WTC11 (cell line): Measurements from ENCODE around the gene GALK2. TPM values are rescaled to one million over a fixed set of nuclear protein-coding genes. Genes with fewer than 3 reads are reported as not detected.
A peak's percentile ranks its signal among the peaks of the same experiment; 100 is the strongest.

ENCODE experiments used
- ATAC-seq: fragments of 200-7000 bp; cut with Tn5 transposase; 2 replicates; pipeline ENCODE4 v1.10.0; 2021; ENCODE audit warnings: mild to moderate bottlenecking, moderate library complexity
- CTCF ChIA-PET: fragments of 300-600 bp; sonication (Branson Sonifier 250); formaldehyde crosslinking; loops from one replicate; lab custom pipeline; 2021; ENCODE audit warnings: antibody characterized with exemption; lab: Charles Lee
- POLR2A ChIA-PET: fragments of 350-600 bp; sonication (Branson Sonifier 250); formaldehyde crosslinking; loops from one replicate; lab custom pipeline; 2021; ENCODE audit warnings: antibody characterized with exemption; lab: Charles Lee
- DNase-seq: peaks from one replicate; pipeline ENCODE4 v3.0.0; 2021; ENCODE audit warnings: low spot score
- H3K27ac Mint-ChIP-seq: 2 replicates; pipeline ENCODE4 v1.8.0; 2021; ENCODE audit warnings: mixed read lengths
- H3K27me3 Mint-ChIP-seq: 2 replicates; pipeline ENCODE4 v1.8.0; 2021; ENCODE audit warnings: low read depth, mild to moderate bottlenecking, moderate library complexity, mixed read lengths
- H3K36me3 Mint-ChIP-seq: 2 replicates; pipeline ENCODE4 v1.8.0; 2021; ENCODE audit warnings: mixed read lengths
- H3K4me1 Mint-ChIP-seq: 2 replicates; pipeline ENCODE4 v1.8.0; 2022; ENCODE audit warnings: mixed read lengths
- H3K4me3 Mint-ChIP-seq: 2 replicates; pipeline ENCODE4 v1.8.0; 2021; ENCODE audit warnings: mild to moderate bottlenecking, moderate library complexity, mixed read lengths
- H3K9me3 Mint-ChIP-seq: 2 replicates; pipeline ENCODE4 v1.8.0; 2021; ENCODE audit warnings: mixed read lengths
- CBFB ChIP-seq: sonication (generic); formaldehyde crosslinking; IDR thresholded peaks from 2 replicates; pipeline ENCODE4 v1.8.1; 2022; ENCODE audit warnings: mild to moderate bottlenecking, low read depth, missing genetic modification reagents
- ETV6 ChIP-seq: sonication (generic); formaldehyde crosslinking; IDR thresholded peaks from 2 replicates; pipeline ENCODE4 v1.8.1; 2022; ENCODE audit warnings: mild to moderate bottlenecking, missing genetic modification reagents
- FOXP1 ChIP-seq: sonication (generic); formaldehyde crosslinking; IDR thresholded peaks from 2 replicates; pipeline ENCODE4 v1.8.0; 2022; ENCODE audit warnings: missing genetic modification reagents, mild to moderate bottlenecking, moderate library complexity, borderline replicate concordance
- MXD4 ChIP-seq: fragments of 250-450 bp; sonication (Bioruptor Pico); IDR thresholded peaks from 2 replicates; pipeline ENCODE4 v1.8.0; 2021; ENCODE audit warnings: mild to moderate bottlenecking, moderate library complexity, borderline replicate concordance
- NFATC4 ChIP-seq: fragments of 250-450 bp; sonication (Bioruptor Pico); IDR thresholded peaks from 2 replicates; pipeline ENCODE4 v1.9.0; 2021; ENCODE audit warnings: mild to moderate bottlenecking
- NFYB ChIP-seq: sonication (generic); formaldehyde crosslinking; conservative IDR thresholded peaks from 2 replicates; pipeline ENCODE4 v1.8.0; 2022; ENCODE audit warnings: low read depth, missing genetic modification reagents
- NR3C1 ChIP-seq: sonication (generic); formaldehyde crosslinking; conservative IDR thresholded peaks from 2 replicates; pipeline ENCODE4 v1.8.1; 2023; ENCODE audit warnings: low read depth, mild to moderate bottlenecking, missing genetic modification reagents
- OVOL2 ChIP-seq: fragments of 250-450 bp; sonication (Bioruptor Pico); IDR thresholded peaks from 2 replicates; pipeline ENCODE4 v1.9.0; 2021; ENCODE audit warnings: mild to moderate bottlenecking, borderline replicate concordance
- SMAD4 ChIP-seq: sonication (generic); formaldehyde crosslinking; IDR thresholded peaks from 2 replicates; pipeline ENCODE4 v1.8.0; 2022; ENCODE audit warnings: mild to moderate bottlenecking, missing genetic modification reagents
- SP1 ChIP-seq: sonication (generic); formaldehyde crosslinking; conservative IDR thresholded peaks from 2 replicates; pipeline ENCODE4 v1.8.1; 2022; ENCODE audit warnings: missing genetic modification reagents
- TEAD1 ChIP-seq: sonication (generic); formaldehyde crosslinking; IDR thresholded peaks from 2 replicates; pipeline ENCODE4 v1.8.0; 2022; ENCODE audit warnings: mild to moderate bottlenecking, missing genetic modification reagents
- ZNF263 ChIP-seq: sonication (generic); formaldehyde crosslinking; IDR thresholded peaks from 2 replicates; pipeline ENCODE4 v1.8.1; 2022; ENCODE audit warnings: low read depth, mild to moderate bottlenecking, moderate library complexity, missing genetic modification reagents
- ZNF396 ChIP-seq: fragments of 250-450 bp; sonication (Bioruptor Pico); IDR thresholded peaks from 2 replicates; pipeline ENCODE4 v1.8.0; 2021; ENCODE audit warnings: mild to moderate bottlenecking, moderate library complexity, borderline replicate concordance
- ZNF423 ChIP-seq: fragments of 250-450 bp; sonication (Bioruptor Pico); IDR thresholded peaks from 2 replicates; pipeline ENCODE4 v2.1.2; 2022; ENCODE audit warnings: mild to moderate bottlenecking, moderate library complexity
- ZNF671 ChIP-seq: fragments of 250-450 bp; sonication (Bioruptor Pico); IDR thresholded peaks from 2 replicates; pipeline ENCODE4 v1.8.0; 2021; ENCODE audit warnings: mild to moderate bottlenecking
- total RNA-seq: library from RNA; stranded (reverse); gene quantifications from 3 replicates; pipeline ENCODE4 v1.2.3, GENCODE V29; 2021
- TF ChIP-seq, protein P1 (sequence below): fragments of 200-600 bp; IDR thresholded peaks from 2 replicates; pipeline ENCODE4 v1.8.0; 2022; ENCODE audit warnings: antibody characterized with exemption
- TF ChIP-seq, protein P2 (sequence below): sonication (generic); formaldehyde crosslinking; IDR thresholded peaks from 2 replicates; pipeline ENCODE4 v1.8.1; 2023; ENCODE audit warnings: mild to moderate bottlenecking, missing genetic modification reagents, borderline replicate concordance
- TF ChIP-seq, protein P3 (sequence below): sonication (generic); formaldehyde crosslinking; IDR thresholded peaks from 2 replicates; pipeline ENCODE4 v1.8.1; 2023; ENCODE audit warnings: mild to moderate bottlenecking, missing genetic modification reagents, moderate library complexity
- TF ChIP-seq, protein P4 (sequence below): sonication (generic); formaldehyde crosslinking; IDR thresholded peaks from 2 replicates; pipeline ENCODE4 v1.8.0; 2022; ENCODE audit warnings: missing genetic modification reagents
- TF ChIP-seq, protein P5 (sequence below): sonication (generic); formaldehyde crosslinking; IDR thresholded peaks from 2 replicates; pipeline ENCODE4 v1.8.0; 2023; ENCODE audit warnings: missing genetic modification reagents
- TF ChIP-seq, protein P6 (sequence below): sonication (generic); formaldehyde crosslinking; IDR thresholded peaks from 2 replicates; pipeline ENCODE4 v1.8.1; 2022; ENCODE audit warnings: low read depth, missing genetic modification reagents, borderline replicate concordance

The GALK2 gene
- total RNA-seq, 1 experiment from 2014 or later = 16.9 TPM

DNA sequence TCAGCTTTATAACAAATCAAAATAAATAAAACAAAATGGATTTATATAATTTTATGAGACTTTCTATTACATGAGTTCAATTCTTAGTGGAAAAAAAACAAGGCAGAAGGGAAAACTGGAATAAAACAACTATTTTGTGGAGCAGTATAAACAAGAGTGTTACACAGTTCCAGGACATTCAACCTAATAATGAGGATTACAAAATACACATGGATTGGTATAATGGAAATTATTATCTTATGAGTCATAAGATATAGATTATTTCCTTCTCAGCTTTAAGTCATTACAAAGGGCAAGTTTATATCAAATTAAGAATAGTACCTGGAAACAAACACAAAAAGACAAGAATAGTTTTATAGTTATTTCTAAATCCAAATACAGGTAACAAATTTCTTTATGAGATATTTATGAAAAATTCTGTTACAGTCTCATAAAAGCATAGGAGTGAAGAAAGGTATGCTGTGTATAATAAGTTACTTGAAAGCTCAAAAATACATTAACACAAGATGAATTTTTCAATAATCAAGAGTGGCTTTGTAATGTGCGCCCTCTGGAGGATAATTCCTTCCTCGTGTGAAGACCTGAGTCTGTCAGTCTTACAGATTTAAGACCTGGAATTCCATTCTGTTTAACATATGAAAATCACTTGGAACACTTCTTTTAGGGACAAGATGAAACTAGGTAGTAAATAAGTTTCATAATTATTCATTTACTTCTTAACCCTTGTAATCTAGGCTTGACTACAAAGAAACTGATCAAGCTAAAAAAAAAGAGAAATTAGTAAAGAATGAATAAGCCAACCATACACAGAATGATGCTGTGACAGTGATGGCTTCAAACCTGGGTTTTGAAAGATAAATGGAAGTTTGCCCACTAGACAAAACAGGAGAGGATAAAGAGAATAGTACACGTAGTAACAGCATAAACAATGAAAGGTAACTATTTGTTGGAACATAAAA lies 24.1 kb upstream of the GALK2 start:
- peak; percentile 16 for DNase-seq
- ChIA-PET CTCF (interaction anchor here (0.9 to 2.2 kb wide), 7 partner anchors 8 to 284 kb away, joined by 3 to 6 read pairs (median 5); partner anchors contain the start of genes COPS2 and EID1), POLR2A (no interaction called here)
- no peaks in the 10 kb centered on the region for H3K27me3 Mint-ChIP-seq
- peaks cover 34% of the 10 kb centered on the region for H3K4me1 Mint-ChIP-seq
- H3K27ac Mint-ChIP-seq = peak overlapping the region; percentile 81; the same call in 1 of the 2 replicates
- peak; percentile 46; the same call in 1 of the 2 replicates for ATAC-seq
- H3K36me3 Mint-ChIP-seq = peaks cover 34% of the 10 kb centered on the region
- H3K9me3 Mint-ChIP-seq = no peaks in the 10 kb centered on the region
- no peak for TF ChIP-seq OVOL2
- TF ChIP-seq ZNF396 (CRISPR knock-in tag) = no peak
- no peak for TF ChIP-seq SMAD4 (CRISPR knock-in tag)
- no peak for TF ChIP-seq FOXP1 (CRISPR knock-in tag)
- TF ChIP-seq MXD4 (CRISPR knock-in tag) = no peak
- no peak for TF ChIP-seq NFATC4 (CRISPR knock-in tag)
- TF ChIP-seq NFYB = no peak
- no peak overlapping the region for H3K4me3 Mint-ChIP-seq

DNA sequence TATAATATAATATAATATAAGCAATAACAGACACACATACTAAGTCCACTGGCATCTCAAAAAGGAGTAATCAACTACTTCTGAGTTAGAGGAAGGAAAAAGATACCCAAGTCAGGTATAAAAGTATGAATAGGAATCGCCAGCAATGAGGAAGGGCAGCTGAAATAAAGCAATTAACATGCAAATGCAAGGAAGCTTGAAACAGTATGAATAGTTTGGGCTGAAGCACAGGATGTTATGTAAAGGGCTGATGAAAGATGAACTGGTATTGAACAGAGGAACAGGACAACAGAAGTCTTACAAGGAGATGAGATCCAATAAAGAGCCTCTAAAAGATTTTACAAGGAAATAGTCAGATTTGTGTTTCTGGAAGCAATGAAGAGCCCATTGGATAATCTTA lies 21.7 kb upstream of the GALK2 start:
- CTCF ChIA-PET = interaction anchor here (0.6 to 1.4 kb wide), 2 partner anchors 77 to 360 kb away, joined by 3 to 5 read pairs; no protein-coding TSS in a partner anchor
- H3K9me3 Mint-ChIP-seq = no peaks in the 10 kb centered on the region
- peaks cover 13% of the 10 kb centered on the region for H3K36me3 Mint-ChIP-seq
- TF ChIP-seq ZNF263 (CRISPR knock-in tag) = no peak
- TF ChIP-seq, protein P1, sequence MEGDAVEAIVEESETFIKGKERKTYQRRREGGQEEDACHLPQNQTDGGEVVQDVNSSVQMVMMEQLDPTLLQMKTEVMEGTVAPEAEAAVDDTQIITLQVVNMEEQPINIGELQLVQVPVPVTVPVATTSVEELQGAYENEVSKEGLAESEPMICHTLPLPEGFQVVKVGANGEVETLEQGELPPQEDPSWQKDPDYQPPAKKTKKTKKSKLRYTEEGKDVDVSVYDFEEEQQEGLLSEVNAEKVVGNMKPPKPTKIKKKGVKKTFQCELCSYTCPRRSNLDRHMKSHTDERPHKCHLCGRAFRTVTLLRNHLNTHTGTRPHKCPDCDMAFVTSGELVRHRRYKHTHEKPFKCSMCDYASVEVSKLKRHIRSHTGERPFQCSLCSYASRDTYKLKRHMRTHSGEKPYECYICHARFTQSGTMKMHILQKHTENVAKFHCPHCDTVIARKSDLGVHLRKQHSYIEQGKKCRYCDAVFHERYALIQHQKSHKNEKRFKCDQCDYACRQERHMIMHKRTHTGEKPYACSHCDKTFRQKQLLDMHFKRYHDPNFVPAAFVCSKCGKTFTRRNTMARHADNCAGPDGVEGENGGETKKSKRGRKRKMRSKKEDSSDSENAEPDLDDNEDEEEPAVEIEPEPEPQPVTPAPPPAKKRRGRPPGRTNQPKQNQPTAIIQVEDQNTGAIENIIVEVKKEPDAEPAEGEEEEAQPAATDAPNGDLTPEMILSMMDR = no peak
- TF ChIP-seq ETV6 (CRISPR knock-in tag) = no peak
- TF ChIP-seq ZNF423 (CRISPR knock-in tag) = no peak
- TF ChIP-seq CBFB (CRISPR knock-in tag) = no peak
- TF ChIP-seq, protein P2, sequence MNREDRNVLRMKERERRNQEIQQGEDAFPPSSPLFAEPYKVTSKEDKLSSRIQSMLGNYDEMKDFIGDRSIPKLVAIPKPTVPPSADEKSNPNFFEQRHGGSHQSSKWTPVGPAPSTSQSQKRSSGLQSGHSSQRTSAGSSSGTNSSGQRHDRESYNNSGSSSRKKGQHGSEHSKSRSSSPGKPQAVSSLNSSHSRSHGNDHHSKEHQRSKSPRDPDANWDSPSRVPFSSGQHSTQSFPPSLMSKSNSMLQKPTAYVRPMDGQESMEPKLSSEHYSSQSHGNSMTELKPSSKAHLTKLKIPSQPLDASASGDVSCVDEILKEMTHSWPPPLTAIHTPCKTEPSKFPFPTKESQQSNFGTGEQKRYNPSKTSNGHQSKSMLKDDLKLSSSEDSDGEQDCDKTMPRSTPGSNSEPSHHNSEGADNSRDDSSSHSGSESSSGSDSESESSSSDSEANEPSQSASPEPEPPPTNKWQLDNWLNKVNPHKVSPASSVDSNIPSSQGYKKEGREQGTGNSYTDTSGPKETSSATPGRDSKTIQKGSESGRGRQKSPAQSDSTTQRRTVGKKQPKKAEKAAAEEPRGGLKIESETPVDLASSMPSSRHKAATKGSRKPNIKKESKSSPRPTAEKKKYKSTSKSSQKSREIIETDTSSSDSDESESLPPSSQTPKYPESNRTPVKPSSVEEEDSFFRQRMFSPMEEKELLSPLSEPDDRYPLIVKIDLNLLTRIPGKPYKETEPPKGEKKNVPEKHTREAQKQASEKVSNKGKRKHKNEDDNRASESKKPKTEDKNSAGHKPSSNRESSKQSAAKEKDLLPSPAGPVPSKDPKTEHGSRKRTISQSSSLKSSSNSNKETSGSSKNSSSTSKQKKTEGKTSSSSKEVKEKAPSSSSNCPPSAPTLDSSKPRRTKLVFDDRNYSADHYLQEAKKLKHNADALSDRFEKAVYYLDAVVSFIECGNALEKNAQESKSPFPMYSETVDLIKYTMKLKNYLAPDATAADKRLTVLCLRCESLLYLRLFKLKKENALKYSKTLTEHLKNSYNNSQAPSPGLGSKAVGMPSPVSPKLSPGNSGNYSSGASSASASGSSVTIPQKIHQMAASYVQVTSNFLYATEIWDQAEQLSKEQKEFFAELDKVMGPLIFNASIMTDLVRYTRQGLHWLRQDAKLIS (CRISPR knock-in tag) = no peak
- TF ChIP-seq, protein P3, sequence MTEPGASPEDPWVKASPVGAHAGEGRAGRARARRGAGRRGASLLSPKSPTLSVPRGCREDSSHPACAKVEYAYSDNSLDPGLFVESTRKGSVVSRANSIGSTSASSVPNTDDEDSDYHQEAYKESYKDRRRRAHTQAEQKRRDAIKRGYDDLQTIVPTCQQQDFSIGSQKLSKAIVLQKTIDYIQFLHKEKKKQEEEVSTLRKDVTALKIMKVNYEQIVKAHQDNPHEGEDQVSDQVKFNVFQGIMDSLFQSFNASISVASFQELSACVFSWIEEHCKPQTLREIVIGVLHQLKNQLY = no peak
- no peak for TF ChIP-seq FOXP1 (CRISPR knock-in tag)
- TF ChIP-seq, protein P4, sequence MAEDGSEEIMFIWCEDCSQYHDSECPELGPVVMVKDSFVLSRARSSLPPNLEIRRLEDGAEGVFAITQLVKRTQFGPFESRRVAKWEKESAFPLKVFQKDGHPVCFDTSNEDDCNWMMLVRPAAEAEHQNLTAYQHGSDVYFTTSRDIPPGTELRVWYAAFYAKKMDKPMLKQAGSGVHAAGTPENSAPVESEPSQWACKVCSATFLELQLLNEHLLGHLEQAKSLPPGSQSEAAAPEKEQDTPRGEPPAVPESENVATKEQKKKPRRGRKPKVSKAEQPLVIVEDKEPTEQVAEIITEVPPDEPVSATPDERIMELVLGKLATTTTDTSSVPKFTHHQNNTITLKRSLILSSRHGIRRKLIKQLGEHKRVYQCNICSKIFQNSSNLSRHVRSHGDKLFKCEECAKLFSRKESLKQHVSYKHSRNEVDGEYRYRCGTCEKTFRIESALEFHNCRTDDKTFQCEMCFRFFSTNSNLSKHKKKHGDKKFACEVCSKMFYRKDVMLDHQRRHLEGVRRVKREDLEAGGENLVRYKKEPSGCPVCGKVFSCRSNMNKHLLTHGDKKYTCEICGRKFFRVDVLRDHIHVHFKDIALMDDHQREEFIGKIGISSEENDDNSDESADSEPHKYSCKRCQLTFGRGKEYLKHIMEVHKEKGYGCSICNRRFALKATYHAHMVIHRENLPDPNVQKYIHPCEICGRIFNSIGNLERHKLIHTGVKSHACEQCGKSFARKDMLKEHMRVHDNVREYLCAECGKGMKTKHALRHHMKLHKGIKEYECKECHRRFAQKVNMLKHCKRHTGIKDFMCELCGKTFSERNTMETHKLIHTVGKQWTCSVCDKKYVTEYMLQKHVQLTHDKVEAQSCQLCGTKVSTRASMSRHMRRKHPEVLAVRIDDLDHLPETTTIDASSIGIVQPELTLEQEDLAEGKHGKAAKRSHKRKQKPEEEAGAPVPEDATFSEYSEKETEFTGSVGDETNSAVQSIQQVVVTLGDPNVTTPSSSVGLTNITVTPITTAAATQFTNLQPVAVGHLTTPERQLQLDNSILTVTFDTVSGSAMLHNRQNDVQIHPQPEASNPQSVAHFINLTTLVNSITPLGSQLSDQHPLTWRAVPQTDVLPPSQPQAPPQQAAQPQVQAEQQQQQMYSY (CRISPR knock-in tag) = no peak
- TF ChIP-seq, protein P5, sequence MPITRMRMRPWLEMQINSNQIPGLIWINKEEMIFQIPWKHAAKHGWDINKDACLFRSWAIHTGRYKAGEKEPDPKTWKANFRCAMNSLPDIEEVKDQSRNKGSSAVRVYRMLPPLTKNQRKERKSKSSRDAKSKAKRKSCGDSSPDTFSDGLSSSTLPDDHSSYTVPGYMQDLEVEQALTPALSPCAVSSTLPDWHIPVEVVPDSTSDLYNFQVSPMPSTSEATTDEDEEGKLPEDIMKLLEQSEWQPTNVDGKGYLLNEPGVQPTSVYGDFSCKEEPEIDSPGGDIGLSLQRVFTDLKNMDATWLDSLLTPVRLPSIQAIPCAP (CRISPR knock-in tag) = no peak
- TF ChIP-seq, protein P6, sequence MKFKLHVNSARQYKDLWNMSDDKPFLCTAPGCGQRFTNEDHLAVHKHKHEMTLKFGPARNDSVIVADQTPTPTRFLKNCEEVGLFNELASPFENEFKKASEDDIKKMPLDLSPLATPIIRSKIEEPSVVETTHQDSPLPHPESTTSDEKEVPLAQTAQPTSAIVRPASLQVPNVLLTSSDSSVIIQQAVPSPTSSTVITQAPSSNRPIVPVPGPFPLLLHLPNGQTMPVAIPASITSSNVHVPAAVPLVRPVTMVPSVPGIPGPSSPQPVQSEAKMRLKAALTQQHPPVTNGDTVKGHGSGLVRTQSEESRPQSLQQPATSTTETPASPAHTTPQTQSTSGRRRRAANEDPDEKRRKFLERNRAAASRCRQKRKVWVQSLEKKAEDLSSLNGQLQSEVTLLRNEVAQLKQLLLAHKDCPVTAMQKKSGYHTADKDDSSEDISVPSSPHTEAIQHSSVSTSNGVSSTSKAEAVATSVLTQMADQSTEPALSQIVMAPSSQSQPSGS (CRISPR knock-in tag) = no peak
- TF ChIP-seq SP1 (CRISPR knock-in tag) = no peak
- no peak for TF ChIP-seq NR3C1 (CRISPR knock-in tag)
- TF ChIP-seq ZNF671 (CRISPR knock-in tag) = no peak
- no peak for TF ChIP-seq TEAD1 (CRISPR knock-in tag)
- POLR2A ChIA-PET = interaction anchor here (0.9 kb wide), 1 partner anchor 251 kb away, joined by 4 read pairs; no protein-coding TSS in a partner anchor
- H3K4me1 Mint-ChIP-seq = peaks cover 38% of the 10 kb centered on the region
- H3K4me3 Mint-ChIP-seq = 0 out of 2 replicates have a peak overlapping the region, but pooled peaks have one; percentile 0
- H3K27me3 Mint-ChIP-seq = no peaks in the 10 kb centered on the region
- H3K27ac Mint-ChIP-seq = peak overlapping the region; percentile 87
- no peak for ATAC-seq
- no peak for DNase-seq
